Neural progenitor cell (in vitro differentiated cells): Measurements from ENCODE around the gene SMAD4. TPM values are rescaled to one million over a fixed set of nuclear protein-coding genes. Genes with fewer than 3 reads are reported as not detected.

Experiments
- DNase-seq: peaks from one replicate; pipeline ENCODE4 v3.0.0-alpha.2; 2016; ENCODE audit warnings: low spot score
- H2AFZ ChIP-seq: fragments of 200-600 bp; sonication (generic); replicated peaks from 2 replicates; pipeline ENCODE4 v1.6.1; 2016; ENCODE audit warnings: antibody characterized with exemption
- H3F3A ChIP-seq: fragments of 200-600 bp; sonication (generic); 2 replicates; pipeline ENCODE4 v1.6.1; 2016; ENCODE audit warnings: antibody characterized with exemption, low read depth
- H3K27ac ChIP-seq: fragments of 200-600 bp; sonication (generic); 2 replicates; pipeline ENCODE4 v1.5.1; 2016; ENCODE audit warnings: mild to moderate bottlenecking
- H3K27me3 ChIP-seq: fragments of 200-600 bp; sonication (generic); 2 replicates; pipeline ENCODE4 v1.6.1; 2016; ENCODE audit warnings: mild to moderate bottlenecking, moderate library complexity
- H3K36me3 ChIP-seq: fragments of 200-600 bp; sonication (generic); 2 replicates; pipeline ENCODE4 v1.5.1; 2016
- H3K4me1 ChIP-seq: fragments of 200-600 bp; sonication (generic); 2 replicates; pipeline ENCODE4 v1.6.1; 2016; ENCODE audit warnings: mixed run types
- H3K4me2 ChIP-seq: fragments of 200-600 bp; sonication (generic); 2 replicates; pipeline ENCODE4 v1.6.1; 2016
- H3K4me3 ChIP-seq: fragments of 200-600 bp; sonication (generic); 2 replicates; pipeline ENCODE4 v1.5.1; 2016
- H3K79me2 ChIP-seq: fragments of 200-600 bp; sonication (generic); 2 replicates; pipeline ENCODE4 v1.6.1; 2016; ENCODE audit warnings: low read depth
- H3K9ac ChIP-seq: fragments of 200-600 bp; sonication (generic); 2 replicates; pipeline ENCODE4 v1.6.1; 2016
- H3K9me3 ChIP-seq: fragments of 200-600 bp; sonication (generic); 2 replicates; pipeline ENCODE4 v1.5.1; 2016; ENCODE audit warnings: low read depth
- H4K20me1 ChIP-seq: fragments of 200-600 bp; sonication (generic); 2 replicates; pipeline ENCODE4 v1.6.1; 2016; ENCODE audit warnings: low read depth
- H3K27ac Mint-ChIP-seq: 3 replicates; pipeline ENCODE4 v1.8.0; 2021; ENCODE audit warnings: mixed read lengths
- H3K27me3 Mint-ChIP-seq: 2 replicates; pipeline ENCODE4 v1.8.0; 2022; ENCODE audit warnings: low read depth, mild to moderate bottlenecking, inconsistent platforms, moderate library complexity, mixed read lengths; ENCODE audit not compliant: insufficient read depth
- H3K36me3 Mint-ChIP-seq: 3 replicates; pipeline ENCODE4 v1.8.0; 2021; ENCODE audit warnings: mixed read lengths
- H3K4me1 Mint-ChIP-seq: 3 replicates; pipeline ENCODE4 v1.8.0; 2021; ENCODE audit warnings: mixed read lengths
- H3K4me3 Mint-ChIP-seq: 3 replicates; pipeline ENCODE4 v1.8.0; 2021; ENCODE audit warnings: mild to moderate bottlenecking, moderate library complexity, mixed read lengths
- H3K9me3 Mint-ChIP-seq: 3 replicates; pipeline ENCODE4 v1.8.0; 2020; ENCODE audit warnings: mixed read lengths
- CTCF ChIP-seq: fragments of 200-600 bp; sonication (generic); IDR thresholded peaks from 2 replicates; pipeline ENCODE4 v1.5.1; 2017; ENCODE audit warnings: antibody characterized with exemption, mild to moderate bottlenecking
- EZH2 ChIP-seq: fragments of 200-600 bp; sonication (generic); IDR thresholded peaks from 2 replicates; pipeline ENCODE4 v1.6.1; 2017; ENCODE audit warnings: antibody characterized with exemption, mild to moderate bottlenecking, moderate library complexity
- EZH2phosphoT487 ChIP-seq: fragments of 200-600 bp; sonication (generic); IDR thresholded peaks from 2 replicates; pipeline ENCODE4 v1.6.1; 2017; ENCODE audit warnings: antibody characterized with exemption
- total RNA-seq: library from RNA; depleted of rRNA; stranded (reverse); fragments of >200 nt; gene quantifications from 2 replicates; pipeline ENCODE4 v1.2.3, GENCODE V29; 2015; ENCODE audit warnings: low replicate concordance

The SMAD4 gene
- total RNA-seq, 1 donor from 2014 or later = 310 TPM

GRCh38 chr18:51120809-51121596, 91.0 kb downstream of the SMAD4 start:
- no peak overlapping the region for H3K27ac ChIP-seq
- H2AFZ ChIP-seq = no peak overlapping the region
- H3K4me3 Mint-ChIP-seq = no peak overlapping the region

GRCh38 chr18:51121597-51121857, 91.5 kb downstream of the SMAD4 start:
- H3K4me2 ChIP-seq = no peak overlapping the region
- Mint-ChIP-seq H3K4me3 (no peak overlapping the region), H3K27ac (no peak overlapping the region), H3K36me3 (peaks cover 6% of the 10 kb centered on the region), H3K27me3 (peaks cover 9% of the 10 kb centered on the region), H3K9me3 (peaks cover 43% of the 10 kb centered on the region), H3K4me1 (peaks cover 2% of the 10 kb centered on the region)
- H2AFZ ChIP-seq = no peak overlapping the region
- H3K4me1 ChIP-seq = no peaks in the 10 kb centered on the region
- H3F3A ChIP-seq = no peaks in the 10 kb centered on the region
- no peak overlapping the region for H3K27ac ChIP-seq
- TF ChIP-seq EZH2 (no peak), CTCF (no peak), EZH2phosphoT487 (no peak)
- H4K20me1 ChIP-seq = no peaks in the 10 kb centered on the region
- no peaks in the 10 kb centered on the region for H3K27me3 ChIP-seq
- H3K9me3 ChIP-seq = no peaks in the 10 kb centered on the region
- DNase-seq = no peak
- no peaks in the 10 kb centered on the region for H3K79me2 ChIP-seq
- H3K4me3 ChIP-seq = no peak overlapping the region
- no peak overlapping the region for H3K9ac ChIP-seq
- H3K36me3 ChIP-seq = no peaks in the 10 kb centered on the region

More at GRCh38 chr18:51120809-51121596, 91.0 kb downstream of the SMAD4 start:
- H3K79me2 ChIP-seq = no peaks in the 10 kb centered on the region
- no peaks in the 10 kb centered on the region for H3F3A ChIP-seq
- no peaks in the 10 kb centered on the region for H3K9me3 ChIP-seq
- Mint-ChIP-seq H3K4me1 (peaks cover 2% of the 10 kb centered on the region), H3K36me3 (peaks cover 6% of the 10 kb centered on the region), H3K27ac (no peak overlapping the region), H3K27me3 (peaks cover 9% of the 10 kb centered on the region), H3K9me3 (peaks cover 43% of the 10 kb centered on the region)
- no peaks in the 10 kb centered on the region for H4K20me1 ChIP-seq
- H3K4me3 ChIP-seq = no peak overlapping the region
- no peak overlapping the region for H3K4me2 ChIP-seq
- no peak for DNase-seq
- no peak for TF ChIP-seq EZH2
- TF ChIP-seq EZH2phosphoT487 = no peak
- no peak for TF ChIP-seq CTCF
- no peak overlapping the region for H3K9ac ChIP-seq
- H3K36me3 ChIP-seq = no peaks in the 10 kb centered on the region
- H3K27me3 ChIP-seq = no peaks in the 10 kb centered on the region
- no peaks in the 10 kb centered on the region for H3K4me1 ChIP-seq

GRCh38 chr18:51122266-51123045, 92.4 kb downstream of the SMAD4 start:
- Mint-ChIP-seq H3K4me3 (no peak overlapping the region), H3K27me3 (peaks cover 9% of the 10 kb centered on the region), H3K27ac (no peak overlapping the region), H3K4me1 (peaks cover 2% of the 10 kb centered on the region), H3K36me3 (peaks cover 6% of the 10 kb centered on the region), H3K9me3 (peaks cover 40% of the 10 kb centered on the region)
- Histone ChIP-seq H3K27ac (no peak overlapping the region), H3K4me3 (no peak overlapping the region), H3K79me2 (no peaks in the 10 kb centered on the region), H3K4me2 (no peak overlapping the region), H4K20me1 (no peaks in the 10 kb centered on the region), H3K9me3 (no peaks in the 10 kb centered on the region), H2AFZ (no peak overlapping the region), H3K27me3 (no peaks in the 10 kb centered on the region), H3K36me3 (no peaks in the 10 kb centered on the region), H3F3A (no peaks in the 10 kb centered on the region), H3K4me1 (no peaks in the 10 kb centered on the region), H3K9ac (no peak overlapping the region)
- TF ChIP-seq CTCF (no peak), EZH2phosphoT487 (no peak), EZH2 (no peak)
- DNase-seq = no peak
